HUES6 (cell line): ENCODE data around the gene SEMA6B.
A peak's percentile ranks its signal among the peaks of the same experiment; 100 is the strongest.
"Not testable (repeated sequence)": the region's sequence is repeated elsewhere in the genome, so short reads cannot be mapped to it uniquely, and the experiment has no call there.

Source experiments
- H3K27ac ChIP-seq: 2 replicates; pipeline ENCODE4 v1.7.0; 2013; ENCODE audit warnings: low read depth, mild to moderate bottlenecking, low read length, inconsistent platforms
- H3K27me3 ChIP-seq: 2 replicates; pipeline ENCODE4 v1.6.1; 2013; ENCODE audit warnings: low read length; ENCODE audit not compliant: control insufficient read depth, insufficient read depth
- H3K36me3 ChIP-seq: 2 replicates; pipeline ENCODE4 v1.6.1; 2013; ENCODE audit warnings: low read length; ENCODE audit not compliant: control insufficient read depth, insufficient read depth
- H3K4me1 ChIP-seq: 2 replicates; pipeline ENCODE4 v1.6.1; 2013; ENCODE audit warnings: low read length; ENCODE audit not compliant: control insufficient read depth, insufficient read depth
- H3K4me3 ChIP-seq: 2 replicates; pipeline ENCODE4 v1.5.1; 2013; ENCODE audit warnings: low read depth, low read length
- H3K9ac ChIP-seq: one replicate; pipeline ENCODE4 v1.6.1; 2013; ENCODE audit warnings: mild to moderate bottlenecking, low read length
- H3K9me3 ChIP-seq: 2 replicates; pipeline ENCODE4 v1.6.1; 2013; ENCODE audit warnings: low read depth, low read length; ENCODE audit not compliant: control insufficient read depth, insufficient read depth

SEMA6B gene

GRCh38 chr19:4597278-4597974 lies 37.9 kb upstream of the SEMA6B start:
- peak overlapping the region; percentile 25 for H3K9ac ChIP-seq

GRCh38 chr19:4596033-4596904 lies 36.8 kb upstream of the SEMA6B start:
- Histone ChIP-seq H3K9me3 (no peaks in the 10 kb centered on the region), H3K27ac (no peak overlapping the region)

More at GRCh38 chr19:4597278-4597974, 37.9 kb upstream of the SEMA6B start:
- no peak overlapping the region for H3K27ac ChIP-seq
- peak overlapping the region; percentile 70 for H3K4me3 ChIP-seq
- H3K27me3 ChIP-seq = peaks cover 26% of the 10 kb centered on the region
- H3K36me3 ChIP-seq = no peaks in the 10 kb centered on the region
- H3K4me1 ChIP-seq = no peaks in the 10 kb centered on the region; the same call in 1 of the 2 replicates
- H3K9me3 ChIP-seq = no peaks in the 10 kb centered on the region

GRCh38 chr19:4595158-4595557 lies 35.7 kb upstream of the SEMA6B start:
- not testable (repeated sequence) for H3K9ac ChIP-seq, H3K9me3 ChIP-seq, H3K27ac ChIP-seq, H3K4me3 ChIP-seq, H3K4me1 ChIP-seq, H3K36me3 ChIP-seq
- peaks cover 19% of the 10 kb centered on the region for H3K27me3 ChIP-seq

More at GRCh38 chr19:4596033-4596904, 36.8 kb upstream of the SEMA6B start:
- Histone ChIP-seq H3K4me3 (no peak overlapping the region), H3K9ac (no peak overlapping the region), H3K36me3 (no peaks in the 10 kb centered on the region), H3K27me3 (peaks cover 26% of the 10 kb centered on the region), H3K4me1 (peaks cover 4% of the 10 kb centered on the region)

GRCh38 chr19:4594201-4594600 lies 34.7 kb upstream of the SEMA6B start:
- H3K9me3 ChIP-seq = no peaks in the 10 kb centered on the region
- H3K36me3 ChIP-seq = no peaks in the 10 kb centered on the region
- H3K4me3 ChIP-seq = no peak overlapping the region
- H3K27ac ChIP-seq = no peak overlapping the region
- H3K27me3 ChIP-seq = peaks cover 14% of the 10 kb centered on the region
- H3K9ac ChIP-seq = no peak overlapping the region
- peaks cover 4% of the 10 kb centered on the region for H3K4me1 ChIP-seq

DNA sequence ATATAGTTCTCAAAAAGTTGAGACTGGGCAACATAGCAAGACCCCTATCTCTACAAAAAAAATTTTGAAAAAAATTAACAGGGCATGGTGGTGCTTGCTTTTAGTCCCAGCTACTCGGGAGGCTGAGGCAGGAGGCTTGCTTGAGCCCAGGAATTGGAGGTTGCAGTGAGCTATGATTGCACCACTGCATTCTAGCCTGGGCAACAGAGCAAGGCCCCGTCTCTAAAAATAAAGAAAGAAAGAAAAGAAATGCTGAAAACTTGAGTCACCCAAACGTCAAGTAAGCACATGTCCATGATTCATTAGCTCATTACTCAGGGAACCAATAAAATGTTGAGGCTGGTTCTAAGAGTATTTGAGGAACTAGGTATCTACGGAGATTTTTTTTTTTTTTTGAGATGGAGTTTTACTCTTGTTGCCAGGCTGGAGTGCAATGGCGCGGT lies 33.9 kb upstream of the SEMA6B start:
- Histone ChIP-seq H3K27ac (no peak overlapping the region), H3K4me1 (peaks cover 4% of the 10 kb centered on the region), H3K36me3 (no peaks in the 10 kb centered on the region), H3K27me3 (peaks cover 9% of the 10 kb centered on the region), H3K9me3 (no peaks in the 10 kb centered on the region), H3K9ac (no peak overlapping the region), H3K4me3 (no peak overlapping the region)

DNA sequence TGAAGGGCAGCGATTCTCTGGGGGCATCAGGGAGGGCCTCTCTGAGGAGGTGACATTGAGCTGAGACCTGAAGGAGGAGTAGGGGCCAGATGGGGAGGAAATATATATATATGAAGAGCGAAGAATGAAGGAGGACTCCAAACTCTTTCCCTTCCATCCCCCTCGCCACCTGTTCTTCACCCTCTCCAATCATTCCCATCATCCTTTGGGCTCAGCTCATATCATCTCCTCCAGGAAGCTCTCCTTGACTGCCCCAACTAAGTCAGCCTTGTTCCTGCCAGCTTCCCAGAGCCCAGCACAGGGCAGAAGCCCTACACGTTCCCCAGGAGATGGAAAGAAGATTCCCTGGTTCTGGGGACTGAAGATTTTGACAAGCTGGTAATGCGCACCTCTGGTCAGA lies 33.0 kb upstream of the SEMA6B start:
- Histone ChIP-seq H3K4me3 (no peak overlapping the region), H3K36me3 (no peaks in the 10 kb centered on the region), H3K27me3 (peaks cover 8% of the 10 kb centered on the region), H3K27ac (no peak overlapping the region), H3K4me1 (peaks cover 7% of the 10 kb centered on the region), H3K9ac (no peak overlapping the region), H3K9me3 (no peaks in the 10 kb centered on the region)

DNA sequence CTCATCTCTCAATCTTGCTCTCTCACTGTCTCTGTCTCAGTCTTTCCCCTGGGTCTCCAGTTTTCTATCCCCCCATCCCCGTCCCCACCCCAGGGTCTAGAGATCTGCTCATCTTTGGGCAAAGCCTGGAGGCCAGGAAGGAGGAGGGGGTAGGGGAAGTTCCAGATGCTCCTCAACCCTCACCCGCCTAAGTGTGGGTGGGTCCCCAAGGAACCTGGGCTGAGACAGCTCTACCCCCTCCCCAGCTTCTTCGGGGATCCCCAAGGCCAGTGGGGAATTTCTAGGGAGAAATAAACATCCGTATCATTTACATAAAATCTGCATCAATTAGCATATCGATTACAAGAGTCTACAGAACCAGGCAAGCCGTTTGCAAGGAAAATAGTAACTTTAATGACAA lies 31.8 kb upstream of the SEMA6B start:
- Histone ChIP-seq H3K36me3 (no peaks in the 10 kb centered on the region), H3K4me1 (peaks cover 14% of the 10 kb centered on the region), H3K9ac (no peak overlapping the region), H3K27ac (no peak overlapping the region), H3K4me3 (no peak overlapping the region), H3K9me3 (no peaks in the 10 kb centered on the region), H3K27me3 (no peaks in the 10 kb centered on the region)

- H3K27ac ChIP-seq = no peak overlapping the region
- H3K36me3 ChIP-seq = no peaks in the 10 kb centered on the region
- no peak overlapping the region for H3K4me3 ChIP-seq
- peaks cover 16% of the 10 kb centered on the region for H3K4me1 ChIP-seq
- H3K9ac ChIP-seq = no peak overlapping the region
- 0 out of 2 replicates have a peak, but pooled peaks cover under 1% of the 10 kb centered on the region for H3K27me3 ChIP-seq
- H3K9me3 ChIP-seq = no peaks in the 10 kb centered on the region
These were observed 31.1 kb upstream of the SEMA6B start for GRCh38 chr19:4590559-4590958.

DNA sequence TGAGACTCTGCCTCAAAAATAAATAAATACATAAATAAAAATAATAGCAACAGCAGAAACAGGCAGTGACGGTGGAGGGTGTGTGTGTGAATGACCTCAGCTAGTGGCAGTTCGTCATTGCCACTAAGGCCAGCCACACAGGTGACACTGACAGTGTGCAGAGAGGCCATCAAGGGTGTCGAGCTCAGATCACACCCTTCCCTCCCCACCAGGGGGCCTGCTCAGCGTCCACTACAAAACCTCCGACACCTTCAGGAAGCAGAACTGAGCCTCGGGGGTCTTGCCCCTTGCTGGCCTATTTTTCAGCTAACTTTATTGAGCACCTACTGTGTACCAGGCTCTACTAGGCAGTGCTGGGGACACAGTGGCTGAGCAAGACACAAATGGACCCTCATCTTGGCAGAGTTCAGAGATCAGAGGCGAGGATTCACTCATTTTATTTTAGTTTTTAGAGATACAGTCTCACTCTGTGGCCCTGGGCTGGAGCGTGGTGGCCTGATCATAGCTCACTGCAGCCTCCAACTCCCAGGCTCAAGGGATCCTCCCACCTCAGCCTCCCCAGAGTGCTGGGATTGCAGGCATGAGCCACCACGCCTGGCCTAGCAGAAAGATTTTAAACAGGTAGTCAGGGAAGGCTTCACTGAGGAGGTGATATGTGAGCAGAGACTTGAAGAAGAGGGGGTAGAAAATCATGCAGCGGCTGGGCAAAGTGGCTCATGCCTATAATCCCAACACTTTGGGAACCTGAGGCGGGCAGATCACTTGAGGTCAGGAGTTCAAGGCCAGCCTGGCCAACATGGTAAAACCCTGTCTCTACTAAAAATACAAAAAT lies 30.3 kb upstream of the SEMA6B start:
- Histone ChIP-seq H3K9ac (no peak overlapping the region), H3K27me3 (peaks cover 8% of the 10 kb centered on the region), H3K36me3 (no peaks in the 10 kb centered on the region), H3K9me3 (no peaks in the 10 kb centered on the region), H3K27ac (no peak overlapping the region), H3K4me3 (no peak overlapping the region), H3K4me1 (peaks cover 23% of the 10 kb centered on the region)

DNA sequence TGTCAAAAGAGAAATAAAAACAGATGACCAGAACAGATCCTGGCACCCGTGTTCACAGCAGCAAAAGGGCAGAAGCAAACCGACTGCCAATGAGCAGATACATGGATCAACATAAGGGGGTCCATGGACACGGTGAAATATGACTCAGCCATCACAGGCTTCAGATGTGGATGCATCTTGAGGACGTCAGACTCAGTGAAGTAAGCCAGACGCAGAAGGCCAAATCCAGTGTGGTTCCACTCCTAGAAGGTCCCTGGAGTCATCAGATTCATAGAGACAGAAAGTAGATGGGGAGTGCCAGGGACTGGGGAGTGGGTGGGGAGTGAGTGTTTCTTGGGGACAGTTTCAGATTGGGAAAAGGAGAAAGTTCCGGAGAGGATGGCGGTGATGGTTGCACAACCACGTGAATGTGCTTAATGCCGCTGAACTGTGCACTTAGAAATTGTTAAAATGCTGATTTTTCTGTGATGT lies 28.8 kb upstream of the SEMA6B start:
- Histone ChIP-seq H3K4me1 (peaks cover 26% of the 10 kb centered on the region), H3K9me3 (no peaks in the 10 kb centered on the region), H3K9ac (no peak overlapping the region), H3K27me3 (peaks cover 11% of the 10 kb centered on the region), H3K4me3 (no peak overlapping the region), H3K36me3 (no peaks in the 10 kb centered on the region), H3K27ac (no peak overlapping the region)
